GM18951 (cell line): Measurements from ENCODE around the gene TELO2.

Experiments used
- POLR2A ChIP-seq: IDR thresholded peaks from 4 replicates; pipeline ENCODE4 v1.6.1; 2011; ENCODE audit warnings: mild to moderate bottlenecking; ENCODE audit not compliant: insufficient read length, insufficient read depth; ENCODE audit errors: extremely low read depth
- in situ Hi-C: fragments of 300-500 bp; cut with MboI; formaldehyde crosslinking; loops from one replicate; pipeline ENCODE4 v1.12.0; 2022; ENCODE audit warnings: low sequenced_read_pairs, mixed read lengths, inconsistent platforms; ENCODE audit not compliant: unreplicated experiment

The TELO2 gene

DNA sequence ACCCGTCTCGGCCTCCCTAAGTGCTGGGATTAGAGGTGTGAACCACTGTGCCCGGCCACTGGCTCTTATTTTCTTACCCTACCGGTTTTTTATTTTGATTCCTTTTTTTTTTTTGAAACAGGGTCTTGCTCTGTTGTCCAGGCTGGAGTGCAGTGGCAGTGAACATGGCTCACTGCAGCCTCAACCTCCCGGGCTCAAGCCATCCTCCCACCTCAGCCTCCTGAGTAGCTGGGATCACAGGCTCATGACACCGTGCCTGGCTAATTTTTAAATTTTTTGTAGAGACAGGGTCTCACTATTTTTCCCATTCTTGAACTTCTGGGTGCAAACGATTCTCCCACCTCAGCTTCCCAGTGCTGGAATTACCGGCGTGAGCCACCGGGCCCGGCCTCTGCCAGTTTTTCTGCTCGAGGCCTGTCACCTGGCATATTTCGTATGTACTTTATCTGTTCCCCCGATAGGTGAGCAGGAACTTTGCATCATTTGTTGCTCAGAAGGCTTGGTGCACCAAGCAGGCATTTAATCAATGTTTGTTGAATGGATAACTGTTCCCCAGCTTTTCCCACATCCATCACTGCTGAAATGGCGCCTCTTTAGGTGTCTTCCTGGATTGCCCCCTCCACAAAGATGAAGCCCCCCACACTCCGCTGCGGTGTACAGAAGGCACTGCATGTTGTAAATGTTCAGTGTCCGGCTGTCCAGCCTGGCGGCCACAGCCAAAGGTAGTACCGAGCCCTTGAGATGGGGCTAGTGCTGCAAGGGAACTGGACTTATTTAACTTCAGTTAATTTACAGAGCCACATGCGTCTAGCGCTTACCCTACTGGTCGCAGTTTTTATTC lies 858 bp upstream of the TELO2 start:
- no peak for TF ChIP-seq POLR2A
- in situ Hi-C loops = no loop called here

GRCh38 chr16:1493746-1494094 lies 560 bp downstream of the TELO2 start:
- in situ Hi-C loops = no loop called here
- TF ChIP-seq POLR2A = no peak

- TF ChIP-seq POLR2A = no peak
- in situ Hi-C loops = no loop called here
Observed at GRCh38 chr16:1494129-1494640, 1.0 kb downstream of the TELO2 start.

DNA sequence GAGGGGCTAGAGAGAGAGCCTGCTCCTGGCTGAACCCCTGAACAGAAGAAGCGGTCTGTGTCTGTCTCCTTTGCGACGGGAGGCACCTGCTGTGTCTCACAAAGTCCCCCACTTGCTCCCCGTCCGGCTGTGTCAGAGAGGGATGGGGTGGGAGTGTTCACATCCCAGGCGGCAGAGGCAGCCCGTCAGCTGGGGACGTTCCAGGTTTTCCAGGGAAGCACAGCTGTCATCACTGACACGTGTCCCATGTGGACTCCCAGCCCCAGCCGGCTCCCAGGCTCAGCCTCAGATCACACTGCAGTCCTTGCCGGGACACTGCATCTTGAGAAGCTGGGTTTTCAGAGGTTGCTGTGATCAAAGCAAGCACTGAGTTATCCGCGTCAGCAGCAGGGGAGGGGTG lies 1.6 kb downstream of the TELO2 start:
- in situ Hi-C loops = no loop called here
- no peak for TF ChIP-seq POLR2A

- no peak for TF ChIP-seq POLR2A
- in situ Hi-C loops = no loop called here
Observed at GRCh38 chr16:1495211-1495888, 2.2 kb downstream of the TELO2 start.

GRCh38 chr16:1495889-1496262 lies 2.7 kb downstream of the TELO2 start:
- TF ChIP-seq POLR2A = no peak
- in situ Hi-C loops = no loop called here

DNA sequence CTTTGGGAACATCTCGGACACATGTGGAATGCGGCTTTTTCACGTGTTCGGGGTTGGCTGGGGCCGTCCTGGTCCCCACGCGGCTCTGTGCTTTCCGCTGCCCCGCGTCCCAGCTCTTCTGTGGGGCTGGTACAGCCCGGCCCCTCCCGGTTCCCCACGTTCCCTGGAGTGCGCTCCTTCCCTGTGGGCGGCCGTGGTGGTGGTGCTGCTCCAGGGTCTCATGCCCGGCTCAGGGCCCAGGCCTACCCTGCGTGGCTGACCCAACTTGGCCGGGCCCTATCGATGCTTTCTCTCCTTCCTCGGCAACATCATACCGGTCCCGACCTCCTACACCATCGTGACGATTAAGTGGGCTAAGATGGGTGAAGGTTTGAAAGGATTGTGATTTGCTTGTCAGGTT lies 3.3 kb downstream of the TELO2 start:
- no peak for TF ChIP-seq POLR2A
- in situ Hi-C loops = no loop called here

DNA sequence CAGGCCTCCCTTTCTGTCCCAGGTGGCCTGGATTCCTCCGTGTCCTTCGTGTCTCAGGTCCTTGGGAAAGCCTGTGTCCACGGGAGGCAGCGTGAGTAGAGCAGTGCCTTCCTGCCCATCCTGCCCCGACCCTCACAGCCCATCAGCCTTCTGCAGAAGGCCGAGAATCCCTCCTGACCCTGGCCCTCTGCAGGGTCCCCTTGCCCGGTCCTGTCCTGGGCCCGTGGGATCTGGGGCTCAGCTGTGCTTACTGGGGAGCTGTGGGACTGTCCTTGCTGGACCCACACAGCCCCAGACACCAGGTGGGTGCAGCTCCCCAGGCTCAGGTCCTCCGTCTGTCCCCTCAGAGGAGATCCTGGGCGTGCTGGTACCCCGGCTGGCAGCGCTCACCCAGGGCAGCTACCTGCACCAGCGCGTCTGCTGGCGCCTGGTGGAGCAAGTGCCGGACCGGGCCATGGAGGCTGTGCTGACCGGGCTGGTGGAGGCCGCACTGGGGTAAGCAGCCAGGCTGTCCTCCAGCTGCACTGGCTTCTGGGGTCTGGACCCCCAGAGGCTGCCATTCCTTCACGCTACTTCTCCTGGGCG lies 3.9 kb downstream of the TELO2 start:
- no peak for TF ChIP-seq POLR2A
- in situ Hi-C loops = no loop called here

DNA sequence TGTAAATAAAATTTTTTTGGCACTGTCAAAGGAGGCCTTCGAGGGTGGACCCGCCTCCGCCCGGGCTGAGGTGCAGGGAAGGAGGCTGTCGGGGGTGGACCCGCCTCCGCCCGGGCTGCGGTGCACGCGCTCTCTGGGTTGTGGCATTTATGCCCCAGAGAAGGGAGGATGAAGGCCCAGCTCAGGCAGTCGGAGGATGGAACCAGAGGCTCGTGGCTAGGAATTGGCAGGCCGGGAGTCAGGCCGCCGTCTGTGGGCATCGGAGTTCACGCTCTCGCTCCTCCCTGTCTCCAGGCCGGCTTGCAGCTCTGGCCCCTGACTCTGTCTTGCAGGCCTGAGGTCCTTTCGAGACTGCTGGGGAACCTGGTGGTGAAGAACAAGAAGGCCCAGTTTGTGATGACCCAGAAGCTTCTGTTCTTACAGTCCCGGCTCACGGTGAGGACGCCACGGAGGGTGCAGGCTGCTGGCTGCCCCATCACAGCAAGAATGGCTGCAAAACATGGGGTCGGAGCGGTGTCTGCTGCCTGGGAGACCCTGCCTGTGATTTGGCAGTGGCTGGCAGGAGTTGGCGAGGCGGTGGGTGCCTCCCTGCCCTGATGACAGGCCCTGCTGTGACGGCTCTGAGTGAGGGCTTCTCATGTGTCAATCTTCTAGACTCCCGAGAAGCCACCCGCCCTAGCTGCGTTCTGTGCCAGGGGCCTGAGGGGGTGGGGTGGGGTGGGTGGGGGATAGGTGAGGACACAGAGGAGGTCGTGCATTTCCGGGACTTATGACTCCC lies 5.9 kb downstream of the TELO2 start:
- in situ Hi-C loops = no loop called here
- no peak for TF ChIP-seq POLR2A

DNA sequence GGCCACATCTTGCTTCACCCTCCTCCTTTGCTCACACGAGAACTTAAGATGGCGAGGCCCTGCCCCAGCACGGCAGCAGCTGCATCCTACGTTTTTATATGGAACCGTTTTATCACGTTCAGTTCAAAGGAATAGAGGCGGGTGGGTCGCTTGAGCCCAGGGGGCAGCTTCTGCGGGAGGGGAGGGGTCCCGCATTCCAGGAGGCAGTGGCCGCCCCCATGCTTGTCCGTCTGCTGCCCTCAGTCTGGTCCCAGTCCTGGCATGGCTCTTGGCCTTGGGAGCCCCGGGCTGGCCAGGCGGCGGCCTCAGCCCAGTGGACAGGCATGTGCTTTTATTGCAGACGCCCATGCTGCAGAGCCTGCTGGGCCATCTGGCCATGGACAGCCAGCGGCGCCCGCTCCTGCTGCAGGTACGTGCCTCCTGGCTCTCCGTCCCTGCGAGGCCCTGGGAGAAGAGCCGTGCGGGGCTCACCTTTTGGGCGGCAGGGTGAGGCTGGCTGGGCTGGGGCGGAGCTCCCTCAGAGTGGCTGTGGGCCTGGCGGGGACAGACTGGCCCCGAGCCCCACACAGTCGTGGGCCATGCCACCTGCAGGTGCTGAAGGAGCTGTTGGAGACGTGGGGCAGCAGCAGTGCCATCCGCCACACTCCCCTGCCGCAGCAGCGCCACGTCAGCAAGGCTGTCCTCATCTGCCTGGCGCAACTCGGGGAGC lies 6.8 kb downstream of the TELO2 start:
- no peak for TF ChIP-seq POLR2A
- in situ Hi-C loops = no loop called here

- TF ChIP-seq POLR2A = no peak
- in situ Hi-C loops = no loop called here
Observed at GRCh38 chr16:1500465-1501150, 7.4 kb downstream of the TELO2 start.

GRCh38 chr16:1501630-1502029 lies 8.5 kb downstream of the TELO2 start:
- TF ChIP-seq POLR2A = no peak
- in situ Hi-C loops = no loop called here
